SK-N-SH (cell line): Measurements from ENCODE around the gene BOLA2. TPM values are rescaled to one million over a fixed set of nuclear protein-coding genes. Genes with fewer than 3 reads are reported as not detected.
"Not testable (repeated sequence)": the region's sequence is repeated elsewhere in the genome, so short reads cannot be mapped to it uniquely, and the experiment has no call there.

ENCODE experiments used
- CTCF ChIA-PET: fragments of 300-600, 350-600 bp; formaldehyde crosslinking; extraction: SDS; loops from one replicate; lab custom pipeline; 2021; lab: Yijun Ruan, JAX
- POLR2A ChIA-PET: fragments of 350-600 bp; sonication (Branson Sonifier 250); formaldehyde crosslinking; extraction: SDS; loops from one replicate; lab custom pipeline; 2020; ENCODE audit warnings: antibody characterized with exemption, inconsistent platforms; lab: Yijun Ruan, JAX
- DNase-seq: peaks from one replicate; pipeline ENCODE4 v3.0.0; 2012
- H2AFZ ChIP-seq: fragments of 200-600 bp; sonication (generic); 2 replicates; pipeline ENCODE4 v1.8.1; 2016; ENCODE audit warnings: antibody characterized with exemption, mild to moderate bottlenecking, low read depth
- H3F3A ChIP-seq: fragments of 200-600 bp; sonication (generic); replicated peaks from 2 replicates; pipeline ENCODE3; 2016; ENCODE audit warnings: antibody characterized with exemption, mild to moderate bottlenecking; ENCODE audit not compliant: insufficient read depth
- H3K27ac ChIP-seq, 2 experiments: fragments of 200-500 bp in 1 of 2; fragments of 200-600 bp in 1 of 2; sonication (Bioruptor generic) in 1 of 2; sonication (generic), shearing (Covaris generic) in 1 of 2; 2 replicates each; pipeline versions ENCODE4 v1.5.1 to v1.6.1; 2014 to 2016; ENCODE audit warnings: low read depth in 2 of 2, inconsistent platforms in 1 of 2, low read length in 1 of 2, mild to moderate bottlenecking in 1 of 2, mixed read lengths in 1 of 2
- H3K27me3 ChIP-seq: fragments of 200-600 bp; sonication (generic), shearing (Covaris generic); 2 replicates; pipeline ENCODE4 v1.6.1; 2016; ENCODE audit warnings: mixed run types; ENCODE audit not compliant: insufficient read depth
- H3K36me3 ChIP-seq, 2 experiments: fragments of 200-500 bp in 1 of 2; fragments of 200-600 bp in 1 of 2; sonication (Bioruptor generic) in 1 of 2; sonication (generic) in 1 of 2; replicated peaks in 1 of 2; 2 replicates each; pipeline versions ENCODE3 to v1.5.1; 2014 to 2016; ENCODE audit warnings: low read length in 1 of 2, mild to moderate bottlenecking in 1 of 2; ENCODE audit not compliant: insufficient read depth in 2 of 2, control insufficient read depth in 1 of 2
- H3K4me1 ChIP-seq, 2 experiments: fragments of 200-500 bp in 1 of 2; fragments of 200-600 bp in 1 of 2; sonication (Bioruptor generic) in 1 of 2; sonication (generic), shearing (Covaris generic) in 1 of 2; 2 replicates each; pipeline versions ENCODE4 v1.5.1 to v1.6.1; 2014 to 2016; ENCODE audit warnings: low read depth in 1 of 2, low read length in 1 of 2, mixed run types in 1 of 2; ENCODE audit not compliant: insufficient read depth in 2 of 2, control insufficient read depth in 1 of 2
- H3K4me2 ChIP-seq: fragments of 200-600 bp; sonication (generic), shearing (Covaris generic); 2 replicates; pipeline ENCODE4 v1.6.1; 2017; ENCODE audit warnings: mixed run types
- H3K4me3 ChIP-seq, 2 experiments: fragments of 200-500 bp in 1 of 2; fragments of 200-600 bp in 1 of 2; sonication (Bioruptor generic) in 1 of 2; sonication (generic), shearing (Covaris generic) in 1 of 2; 2 replicates each; pipeline versions ENCODE4 v1.5.1 to v1.8.1; 2014 to 2016; ENCODE audit warnings: low read depth in 2 of 2, inconsistent platforms in 1 of 2, low read length in 1 of 2, mild to moderate bottlenecking in 1 of 2, mixed read lengths in 1 of 2, moderate library complexity in 1 of 2
- H3K79me2 ChIP-seq: fragments of 200-600 bp; sonication (generic); 2 replicates; pipeline ENCODE4 v1.8.1; 2017; ENCODE audit warnings: mild to moderate bottlenecking; ENCODE audit not compliant: insufficient read depth
- H3K9ac ChIP-seq: fragments of 200-600 bp; sonication (generic); 2 replicates; pipeline ENCODE4 v1.6.1; 2017; ENCODE audit warnings: mixed run types
- H3K9me2 ChIP-seq: fragments of 200-600 bp; sonication (generic); 2 replicates; pipeline ENCODE4 v1.6.1; 2017; ENCODE audit warnings: mixed run types
- H3K9me3 ChIP-seq: fragments of 200-600 bp; sonication (generic); 2 replicates; pipeline ENCODE4 v1.6.1; 2017; ENCODE audit warnings: mixed run types, mild to moderate bottlenecking, moderate library complexity
- H4K20me1 ChIP-seq: fragments of 200-600 bp; sonication (generic); 2 replicates; pipeline ENCODE4 v1.6.1; 2017; ENCODE audit warnings: mild to moderate bottlenecking, mixed run types; ENCODE audit not compliant: insufficient read depth
- WGBS: methylation state at CpG from one replicate; pipeline ENCODE4 v1.1.6; 2017; ENCODE audit warnings: low lambda C conversion rate; 5-methylcytosine and 5-hydroxymethylcytosine counted together
- polyA plus RNA-seq, 3 experiments: library from polyadenylated mRNA; depleted of rRNA; stranded (reverse); fragments of >200 nt; gene quantifications; 2 replicates each; pipeline ENCODE4 v1.2.3, GENCODE V29; 2012

BOLA2 gene
- 97.5 and 102 TPM in 2 replicates for polyA plus RNA-seq (2012; rRNA removed)
- 64.7 and 73.4 TPM in 2 replicates for polyA plus RNA-seq (2012; cell fraction: cytosol; rRNA removed)
- 27.2 and 63.9 TPM in 2 replicates for polyA plus RNA-seq (2012; cell fraction: nucleus; rRNA removed)

GRCh38 chr16:29454269-29454668 is at the start of gene BOLA2, which contains the start of gene SLX1B:
TSS of gene BOLA2 (minus strand) at chr16:29454351. CDS start at chr16:29454253, 98 bp downstream.
TSS of gene SLX1B (plus strand) at chr16:29454533.
- H3K79me2 ChIP-seq, CTCF ChIA-PET, H3K36me3 ChIP-seq, H3K4me3 ChIP-seq, POLR2A ChIA-PET, H3K27ac ChIP-seq, H3K4me1 ChIP-seq, H3F3A ChIP-seq, H4K20me1 ChIP-seq, H2AFZ ChIP-seq, DNase-seq, H3K4me2 ChIP-seq, H3K27me3 ChIP-seq, H3K9ac ChIP-seq, H3K9me2 ChIP-seq, H3K9me3 ChIP-seq: not testable (repeated sequence)
- no CpG with 5 or more reads among the region's 33 CpGs for WGBS

GRCh38 chr16:29482276-29482675 is 28.1 kb upstream of the BOLA2 start:
- H3K9me2 ChIP-seq, CTCF ChIA-PET, H3K27me3 ChIP-seq, H3K79me2 ChIP-seq, H3K27ac ChIP-seq, H3K9me3 ChIP-seq, H3K9ac ChIP-seq, H4K20me1 ChIP-seq, DNase-seq, POLR2A ChIA-PET, H3K4me1 ChIP-seq, H3K4me3 ChIP-seq, H3F3A ChIP-seq, H2AFZ ChIP-seq, H3K4me2 ChIP-seq, H3K36me3 ChIP-seq: not testable (repeated sequence)
- WGBS: 71% methylated on average over 5 of the region's 12 CpGs

GRCh38 chr16:29472065-29472464 is 17.9 kb upstream of the BOLA2 start:
- H3K4me3 ChIP-seq, H3K4me1 ChIP-seq, H3K27me3 ChIP-seq, H3K9ac ChIP-seq, H3K4me2 ChIP-seq, H3K9me2 ChIP-seq, H4K20me1 ChIP-seq, H3K36me3 ChIP-seq, H2AFZ ChIP-seq, H3K79me2 ChIP-seq, H3K27ac ChIP-seq, DNase-seq, H3K9me3 ChIP-seq, CTCF ChIA-PET, POLR2A ChIA-PET, H3F3A ChIP-seq: not testable (repeated sequence)
- no CpG with 5 or more reads among the region's 4 CpGs for WGBS

DNA sequence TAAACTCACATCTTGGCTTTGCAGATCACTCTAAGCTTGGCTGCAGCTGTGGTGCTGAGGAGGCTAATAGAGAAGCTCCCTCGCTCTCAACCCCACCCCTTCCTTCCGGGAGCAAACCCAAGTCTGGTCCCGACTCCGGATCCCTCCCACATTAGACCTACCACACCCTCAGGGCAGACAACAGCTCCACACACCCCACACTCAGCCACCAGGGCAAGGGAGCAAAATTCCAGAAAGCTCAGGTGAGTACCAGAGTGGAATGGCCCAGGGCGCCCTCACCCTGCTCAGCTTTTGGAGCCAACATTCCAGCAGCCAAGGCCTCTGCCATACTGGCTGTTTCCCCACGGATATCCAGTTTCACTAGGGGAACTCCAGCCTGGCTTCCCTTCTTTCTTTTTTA is 15.5 kb upstream of the BOLA2 start:
- POLR2A ChIA-PET, H2AFZ ChIP-seq, DNase-seq, H3K9ac ChIP-seq, H3K4me3 ChIP-seq, H3K4me1 ChIP-seq, H4K20me1 ChIP-seq, H3K79me2 ChIP-seq, H3K9me2 ChIP-seq, H3F3A ChIP-seq, H3K36me3 ChIP-seq, H3K9me3 ChIP-seq, H3K27me3 ChIP-seq, H3K4me2 ChIP-seq, CTCF ChIA-PET, H3K27ac ChIP-seq: not testable (repeated sequence)
- WGBS: 75% methylated on average over 6 of the region's 6 CpGs

DNA sequence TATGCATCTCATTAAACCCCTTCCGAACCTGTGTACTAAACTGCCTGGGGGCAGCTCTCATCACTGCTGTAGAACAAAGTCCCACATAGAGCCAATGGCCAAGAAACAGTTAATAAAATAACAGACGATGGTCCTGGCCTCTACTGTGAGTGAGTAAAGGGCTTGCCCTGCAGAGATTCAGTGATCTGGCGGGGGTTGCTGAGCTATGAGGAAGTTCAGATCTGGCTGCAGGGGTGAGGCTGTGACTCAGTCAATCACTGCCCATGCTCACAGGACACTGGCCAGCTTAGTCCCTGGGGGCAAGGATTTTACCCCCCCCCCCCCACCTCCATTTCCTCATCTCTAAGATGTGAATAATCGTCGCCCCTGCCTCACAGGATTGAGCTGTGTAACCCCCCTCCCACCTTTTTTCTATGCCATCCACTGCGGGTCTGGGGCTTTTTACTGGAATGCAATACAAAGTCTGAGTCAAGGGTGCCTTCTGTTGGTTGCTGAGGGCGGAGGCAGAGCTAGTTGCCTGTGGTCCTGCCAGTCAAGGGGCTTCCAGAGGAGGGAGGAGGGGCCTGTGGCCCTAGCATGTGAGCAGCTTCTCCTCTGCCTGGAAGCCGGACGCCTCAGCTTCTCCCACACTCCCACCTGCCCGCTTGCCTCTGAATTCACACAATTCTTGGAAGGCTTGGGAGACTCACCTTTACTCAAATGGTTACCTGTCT is 13.7 kb upstream of the BOLA2 start:
- H3K79me2 ChIP-seq, H3K4me3 ChIP-seq, H4K20me1 ChIP-seq, H3K27me3 ChIP-seq, POLR2A ChIA-PET, CTCF ChIA-PET, H3K9ac ChIP-seq, H3K27ac ChIP-seq, H3K4me2 ChIP-seq, H3K9me2 ChIP-seq, H3K9me3 ChIP-seq, H2AFZ ChIP-seq, H3K36me3 ChIP-seq, DNase-seq, H3F3A ChIP-seq, H3K4me1 ChIP-seq: not testable (repeated sequence)
- no CpG with 5 or more reads among the region's 10 CpGs for WGBS

- H3K79me2 ChIP-seq, H3K27ac ChIP-seq, H3K4me1 ChIP-seq, H3K9ac ChIP-seq, POLR2A ChIA-PET, H3K4me2 ChIP-seq, H2AFZ ChIP-seq, H3K36me3 ChIP-seq, H3K27me3 ChIP-seq, CTCF ChIA-PET, H3K9me2 ChIP-seq, DNase-seq, H3F3A ChIP-seq, H3K9me3 ChIP-seq, H3K4me3 ChIP-seq, H4K20me1 ChIP-seq: not testable (repeated sequence)
- no CpG with 5 or more reads among the region's 33 CpGs for whole genome bisulfite sequencing
Measured at GRCh38 chr16:29466904-29467303, 12.8 kb upstream of the BOLA2 start.
